Upper lobe of right lung (tissue), 1 donor: ENCODE data around the gene KIF25. TPM values are rescaled to one million over a fixed set of nuclear protein-coding genes. Genes with fewer than 3 reads are reported as not detected.

Experiments used
- ATAC-seq: fragments of 200-7000 bp; cut with Tn5 transposase; one replicate; pipeline ENCODE4 v1.9.1; 2020; ENCODE audit warnings: mild to moderate bottlenecking, moderate library complexity
- DNase-seq: peaks from one replicate; pipeline ENCODE4 v3.0.0-alpha.2; 2020
- H3K27ac ChIP-seq: fragments of 200-600 bp; one replicate; pipeline ENCODE4 v1.8.0; 2022
- H3K27me3 ChIP-seq: fragments of 200-600 bp; one replicate; pipeline ENCODE4 v1.8.0; 2022; ENCODE audit warnings: mild to moderate bottlenecking
- H3K36me3 ChIP-seq: fragments of 200-600 bp; one replicate; pipeline ENCODE4 v1.8.0; 2022
- H3K4me1 ChIP-seq: fragments of 200-600 bp; one replicate; pipeline ENCODE4 v1.8.0; 2022
- H3K4me3 ChIP-seq: fragments of 200-600 bp; one replicate; pipeline ENCODE4 v1.8.0; 2022; ENCODE audit warnings: mild to moderate bottlenecking
- H3K9me3 ChIP-seq: fragments of 200-600 bp; one replicate; pipeline ENCODE4 v1.8.0; 2022
- intact Hi-C: fragments of 100-400 bp; cut with DNase I; formaldehyde crosslinking; loops from one replicate; pipeline ENCODE4 v1.11.0; 2022
- total RNA-seq: library from RNA; stranded (reverse); fragmentation: NEBNext Ultra II Directional; extraction: Animal tissue kit (Norgen Biotek cat#: 25700); gene quantifications from one replicate; pipeline ENCODE4 v1.2.1, GENCODE V29; 2021
- TF ChIP-seq, protein P1 (sequence below): fragments of 200-600 bp; IDR thresholded peaks from one replicate; pipeline ENCODE4 v1.8.0; 2022; ENCODE audit warnings: antibody characterized with exemption
- donor health status: DM: no; HTN: yes; CAD: no; lungs with severe emphysema.

The KIF25 gene
- total RNA-seq, 1 donor from 2014 or later = 0.96 TPM

DNA sequence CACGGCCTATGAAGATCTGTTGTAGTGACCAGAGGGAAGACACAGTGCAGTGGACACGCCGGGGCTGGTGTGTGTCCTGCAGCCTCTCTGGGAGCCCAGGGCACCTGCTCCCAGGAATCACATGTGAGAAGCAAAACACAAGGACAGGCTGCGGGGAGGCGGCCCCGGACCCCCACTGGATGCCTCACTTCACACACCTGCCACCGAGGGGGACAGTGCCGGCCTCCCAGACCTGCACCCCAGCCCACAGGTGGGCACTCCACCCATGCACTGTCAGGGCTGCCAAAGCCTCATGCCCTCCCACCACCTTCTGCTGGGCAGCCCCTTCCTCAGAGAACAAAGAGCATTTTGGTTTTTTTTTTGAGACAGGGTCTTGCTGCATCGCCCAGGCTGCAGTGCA, 54.2 kb downstream of the KIF25 start:
- Histone ChIP-seq H3K27ac (no peak overlapping the region), H3K9me3 (no peaks in the 10 kb centered on the region), H3K36me3 (no peaks in the 10 kb centered on the region), H3K27me3 (no peaks in the 10 kb centered on the region), H3K4me3 (no peak overlapping the region), H3K4me1 (no peaks in the 10 kb centered on the region)
- no peak for DNase-seq
- intact Hi-C loops = loop anchor here (10.0 kb wide), 1 partner anchor 657 kb away; no protein-coding TSS in a partner anchor
- TF ChIP-seq, protein P1, sequence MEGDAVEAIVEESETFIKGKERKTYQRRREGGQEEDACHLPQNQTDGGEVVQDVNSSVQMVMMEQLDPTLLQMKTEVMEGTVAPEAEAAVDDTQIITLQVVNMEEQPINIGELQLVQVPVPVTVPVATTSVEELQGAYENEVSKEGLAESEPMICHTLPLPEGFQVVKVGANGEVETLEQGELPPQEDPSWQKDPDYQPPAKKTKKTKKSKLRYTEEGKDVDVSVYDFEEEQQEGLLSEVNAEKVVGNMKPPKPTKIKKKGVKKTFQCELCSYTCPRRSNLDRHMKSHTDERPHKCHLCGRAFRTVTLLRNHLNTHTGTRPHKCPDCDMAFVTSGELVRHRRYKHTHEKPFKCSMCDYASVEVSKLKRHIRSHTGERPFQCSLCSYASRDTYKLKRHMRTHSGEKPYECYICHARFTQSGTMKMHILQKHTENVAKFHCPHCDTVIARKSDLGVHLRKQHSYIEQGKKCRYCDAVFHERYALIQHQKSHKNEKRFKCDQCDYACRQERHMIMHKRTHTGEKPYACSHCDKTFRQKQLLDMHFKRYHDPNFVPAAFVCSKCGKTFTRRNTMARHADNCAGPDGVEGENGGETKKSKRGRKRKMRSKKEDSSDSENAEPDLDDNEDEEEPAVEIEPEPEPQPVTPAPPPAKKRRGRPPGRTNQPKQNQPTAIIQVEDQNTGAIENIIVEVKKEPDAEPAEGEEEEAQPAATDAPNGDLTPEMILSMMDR = no peak
- no peak for ATAC-seq

DNA sequence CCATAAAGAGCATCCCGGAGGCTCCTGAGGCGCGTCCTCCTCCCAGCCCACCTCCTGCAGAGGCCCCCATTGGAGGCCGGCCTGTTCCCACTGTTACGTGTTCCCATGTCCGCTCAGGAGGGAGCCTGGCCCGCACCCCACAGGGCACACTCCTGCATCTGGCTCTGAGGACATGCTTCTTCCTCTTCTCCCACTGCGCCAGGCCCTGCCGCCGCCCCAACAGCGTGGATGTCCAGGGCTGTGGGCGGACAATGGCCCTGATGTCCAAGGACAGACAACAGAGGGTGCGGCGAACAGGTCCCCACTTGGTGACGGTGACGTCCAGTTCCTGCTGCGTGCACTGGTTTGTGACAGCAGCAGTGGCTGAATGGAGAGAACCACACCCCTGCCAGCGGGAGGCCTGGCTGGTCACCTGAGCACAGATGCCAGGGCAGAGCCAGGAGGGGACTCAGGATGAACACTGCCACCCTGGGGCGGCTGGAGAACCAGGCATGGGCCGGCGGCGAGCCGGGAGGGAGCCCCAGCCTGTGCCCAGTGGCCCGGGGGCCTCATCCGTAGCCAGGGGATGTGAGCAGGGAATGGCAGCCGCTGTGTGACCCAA, 54.9 kb downstream of the KIF25 start:
- H3K9me3 ChIP-seq = no peaks in the 10 kb centered on the region
- DNase-seq (no peak), ATAC-seq (no peak)
- H3K27ac ChIP-seq = no peak overlapping the region
- no peak overlapping the region for H3K4me3 ChIP-seq
- TF ChIP-seq, protein P1 = no peak
- H3K27me3 ChIP-seq = no peaks in the 10 kb centered on the region
- intact Hi-C loops = loop anchor here (10.0 kb wide), 1 partner anchor 658 kb away; no protein-coding TSS in a partner anchor
- H3K4me1 ChIP-seq = no peaks in the 10 kb centered on the region
- no peaks in the 10 kb centered on the region for H3K36me3 ChIP-seq

DNA sequence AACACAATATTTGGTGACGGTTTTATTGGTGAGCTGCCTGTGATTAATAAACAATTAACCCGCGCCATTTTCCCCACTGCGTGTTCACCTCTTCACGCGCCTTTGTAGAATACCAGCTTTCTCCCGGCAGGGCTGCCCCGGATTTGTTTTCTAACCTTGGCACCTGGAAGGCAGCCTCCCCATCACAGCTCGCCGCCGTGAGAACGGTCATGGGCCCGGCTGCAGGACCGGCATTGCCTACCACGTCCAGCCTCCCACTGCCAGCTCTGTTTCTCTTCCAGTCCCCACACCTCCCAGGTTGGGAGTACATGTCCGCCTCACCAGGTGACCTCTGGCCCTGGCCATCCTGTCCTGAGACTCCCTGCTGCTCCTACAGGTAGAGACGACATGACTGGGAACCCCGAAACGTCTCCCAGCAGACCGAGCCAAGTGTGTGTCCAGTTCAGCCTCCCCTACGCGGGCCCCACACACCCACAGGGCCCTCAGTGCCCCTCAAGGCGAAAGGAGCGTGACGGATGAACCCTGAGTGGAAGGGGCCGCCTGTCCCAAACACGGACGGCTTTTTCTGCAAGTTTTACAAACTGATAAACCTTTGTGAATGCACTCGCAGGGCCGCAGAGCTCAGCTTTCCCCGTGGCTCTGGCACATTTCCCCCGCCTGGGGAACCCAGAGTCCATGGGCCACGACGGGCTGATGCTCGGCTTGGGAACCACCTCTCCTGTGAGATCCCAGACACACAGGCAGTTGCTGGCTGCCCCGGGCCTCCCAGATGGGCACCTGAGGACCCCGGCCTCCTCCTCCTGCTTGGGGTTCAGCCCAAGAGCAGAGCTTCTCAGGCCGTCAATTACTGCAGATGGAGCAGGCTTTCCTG, 55.9 kb downstream of the KIF25 start:
- Histone ChIP-seq H3K9me3 (no peaks in the 10 kb centered on the region), H3K27me3 (no peaks in the 10 kb centered on the region), H3K4me3 (no peak overlapping the region), H3K36me3 (no peaks in the 10 kb centered on the region), H3K27ac (no peak overlapping the region), H3K4me1 (no peaks in the 10 kb centered on the region)
- TF ChIP-seq, protein P1 = no peak
- intact Hi-C loops = loop anchor here (10.0 kb wide), 1 partner anchor 659 kb away; no protein-coding TSS in a partner anchor
- DNase-seq (no peak), ATAC-seq (no peak)

DNA sequence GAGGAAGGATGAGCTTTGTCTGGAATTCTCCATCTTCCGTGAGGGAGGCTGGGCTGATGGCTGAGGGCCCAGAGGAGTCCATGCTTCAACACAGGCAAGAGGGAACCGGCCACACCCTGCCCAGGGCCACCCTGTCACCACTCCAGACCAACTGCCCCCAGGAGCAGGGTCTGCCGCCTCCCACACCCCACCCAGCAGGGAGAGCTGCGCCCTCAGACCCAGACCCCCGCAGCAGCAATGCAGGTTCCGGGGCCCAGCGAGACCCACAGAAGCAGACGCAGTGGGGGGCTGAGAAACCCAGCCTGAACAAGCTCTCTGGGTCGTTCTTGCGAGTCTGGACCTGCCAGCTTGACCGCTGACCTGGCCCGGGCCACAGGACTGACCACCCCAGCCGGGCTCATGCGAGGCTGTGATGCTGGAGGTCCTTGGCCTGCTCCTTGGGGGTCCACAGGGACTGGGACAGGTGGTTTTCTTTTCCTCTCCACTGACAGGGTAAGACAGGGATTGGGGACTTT, 56.5 kb downstream of the KIF25 start:
- TF ChIP-seq, protein P1 = no peak
- H3K4me3 ChIP-seq = no peak overlapping the region
- H3K36me3 ChIP-seq = no peaks in the 10 kb centered on the region
- H3K27ac ChIP-seq = no peak overlapping the region
- intact Hi-C loops = loop anchor here (10.0 kb wide), 1 partner anchor 659 kb away; no protein-coding TSS in a partner anchor
- DNase-seq (no peak), ATAC-seq (no peak)
- H3K4me1 ChIP-seq = no peaks in the 10 kb centered on the region
- no peaks in the 10 kb centered on the region for H3K9me3 ChIP-seq
- H3K27me3 ChIP-seq = no peaks in the 10 kb centered on the region

DNA sequence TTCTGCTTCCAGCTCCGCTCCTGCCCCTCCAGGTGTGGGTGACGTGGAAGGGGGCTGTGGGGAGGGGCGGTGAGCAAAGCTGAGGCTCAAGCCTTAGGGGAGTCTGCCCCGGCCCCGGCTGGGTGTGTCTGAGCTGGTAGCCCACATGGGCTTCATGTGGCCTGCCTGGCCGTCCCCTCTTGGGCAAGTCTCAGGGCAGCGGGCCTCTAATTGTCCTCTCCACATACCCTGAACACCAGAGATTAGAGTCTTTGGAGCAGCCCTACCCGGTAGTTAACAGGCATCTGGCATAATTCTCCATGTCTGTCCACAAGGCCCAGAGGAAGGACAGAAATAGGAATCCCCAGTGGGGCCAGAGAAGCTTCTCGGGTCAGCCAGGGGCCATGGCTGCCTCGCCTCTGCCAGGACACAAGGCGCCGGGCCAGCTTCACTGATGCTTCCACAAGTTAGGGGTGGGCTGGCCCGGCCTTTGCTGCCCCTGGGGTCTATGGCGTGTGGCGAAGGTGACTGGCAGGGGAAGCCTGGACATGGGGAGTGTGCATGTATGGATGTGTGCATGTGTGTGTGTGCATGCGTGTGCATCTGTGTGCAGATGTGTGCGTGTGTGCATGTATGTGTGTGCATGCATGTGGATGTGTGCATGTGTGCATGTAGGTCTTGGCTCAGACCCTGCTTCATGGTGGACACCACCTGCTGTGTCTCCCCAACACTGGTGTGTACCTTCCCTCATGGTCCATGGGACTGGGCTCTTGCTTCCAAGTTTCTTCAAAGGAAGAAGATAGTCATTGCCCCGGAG, 57.5 kb downstream of the KIF25 start:
- no peaks in the 10 kb centered on the region for H3K4me1 ChIP-seq
- no peaks in the 10 kb centered on the region for H3K27me3 ChIP-seq
- H3K36me3 ChIP-seq = no peaks in the 10 kb centered on the region
- TF ChIP-seq, protein P1 = no peak
- intact Hi-C loops = loop anchor here (10.0 kb wide), 1 partner anchor 660 kb away; no protein-coding TSS in a partner anchor
- H3K4me3 ChIP-seq = no peak overlapping the region
- DNase-seq = no peak
- no peaks in the 10 kb centered on the region for H3K9me3 ChIP-seq
- no peak for ATAC-seq
- no peak overlapping the region for H3K27ac ChIP-seq
